ENCODE data around the gene SLC25A2.

The SLC25A2 gene

DNA sequence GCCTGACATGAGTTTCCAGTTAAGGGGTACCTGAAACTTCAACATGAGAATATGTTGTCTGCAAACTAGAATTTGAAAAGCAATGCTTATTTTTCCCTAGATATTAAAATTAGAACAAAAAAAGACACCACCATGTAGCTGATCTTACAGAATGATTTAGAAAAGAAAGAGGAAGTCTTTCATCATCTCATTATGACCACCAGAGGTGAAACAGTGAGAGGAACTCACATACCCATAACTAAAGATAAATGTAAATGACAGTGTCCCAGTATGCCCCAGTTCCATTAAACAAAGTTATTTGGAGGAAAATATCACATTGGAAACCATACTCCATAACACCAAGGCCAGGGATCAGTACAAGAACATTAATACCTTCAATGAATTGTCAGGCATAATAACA is 9.9 kb upstream of the SLC25A2 start:
- no peak for DNase-seq

DNA sequence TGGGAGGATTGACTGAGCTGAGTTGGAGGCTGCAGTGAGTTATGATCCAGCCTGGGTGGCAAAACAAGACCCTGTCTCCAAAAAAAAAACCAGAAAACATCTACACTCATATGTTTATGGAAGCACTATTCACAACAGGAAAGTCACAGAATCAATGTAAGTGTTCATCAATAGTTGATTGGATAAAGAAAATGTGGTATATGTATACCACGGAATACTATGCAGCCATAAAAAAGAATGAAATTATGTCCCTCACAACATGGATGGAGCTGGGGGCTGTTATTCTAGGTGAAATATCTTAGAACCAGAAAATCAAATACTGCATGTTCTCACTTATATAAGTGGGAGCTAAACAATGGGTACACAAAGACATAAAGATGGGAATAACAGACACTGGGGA is 2.8 kb upstream of the SLC25A2 start:
- no peak for DNase-seq

DNA sequence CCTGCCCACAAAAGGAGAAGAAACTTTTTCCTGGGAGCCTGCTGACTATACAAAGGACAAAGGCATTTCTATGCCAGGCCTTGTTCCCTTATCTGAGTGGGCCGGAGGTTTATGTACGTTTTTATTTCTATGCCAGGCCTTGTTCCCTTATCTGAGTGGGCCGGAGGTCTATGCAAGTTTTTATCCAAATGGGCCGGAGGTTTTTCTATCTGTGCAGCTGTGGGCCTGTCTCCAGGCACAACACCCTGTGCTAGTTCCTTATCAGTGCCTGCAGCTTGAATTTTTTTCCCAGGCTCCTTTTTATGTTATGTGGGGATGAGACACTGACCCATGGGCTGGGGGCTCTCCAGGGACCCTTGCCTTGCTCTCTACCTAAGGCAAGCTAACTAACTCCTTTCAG is 5.5 kb downstream of the SLC25A2 start:
- no peak for DNase-seq

DNA sequence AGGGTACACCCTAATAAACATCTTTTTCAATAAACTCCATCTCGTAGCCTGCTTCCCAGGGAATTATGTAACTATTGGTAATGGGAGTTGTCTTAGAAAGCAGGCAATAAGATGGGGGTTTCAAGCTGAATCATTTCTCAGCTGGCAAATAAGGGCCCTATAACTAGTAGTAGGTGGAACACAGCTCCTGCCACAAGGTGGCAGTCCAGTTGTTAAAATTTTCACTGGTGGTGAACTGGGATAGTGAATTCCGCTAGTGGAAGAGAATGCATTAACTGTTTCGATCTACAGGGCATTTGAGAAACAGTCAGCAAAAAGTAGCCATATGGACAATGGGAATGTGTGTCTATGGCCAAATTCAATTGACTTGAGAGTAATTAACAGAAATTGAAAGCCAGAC is 30.9 kb downstream of the SLC25A2 start:
- no peak for DNase-seq

DNA sequence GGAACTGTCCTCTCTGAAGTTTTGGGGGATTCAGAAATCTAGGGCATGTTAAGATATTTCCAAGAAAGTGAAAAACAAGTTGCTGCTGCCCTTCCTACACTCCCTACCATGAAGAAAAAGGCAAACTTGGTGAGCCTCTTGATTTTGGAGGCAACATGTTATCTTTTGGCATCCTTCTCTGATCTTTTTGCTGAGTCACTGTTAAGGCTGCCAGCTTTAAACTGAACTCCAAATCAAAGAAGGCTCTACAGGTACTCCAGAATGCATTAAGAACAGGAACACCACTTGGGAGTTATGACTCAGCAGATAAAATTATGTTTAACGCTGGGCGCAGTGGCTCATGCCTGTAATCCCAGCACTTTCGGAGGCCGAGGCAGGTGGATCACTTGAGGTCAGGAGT is 34.7 kb downstream of the SLC25A2 start:
- no peak for DNase-seq

DNA sequence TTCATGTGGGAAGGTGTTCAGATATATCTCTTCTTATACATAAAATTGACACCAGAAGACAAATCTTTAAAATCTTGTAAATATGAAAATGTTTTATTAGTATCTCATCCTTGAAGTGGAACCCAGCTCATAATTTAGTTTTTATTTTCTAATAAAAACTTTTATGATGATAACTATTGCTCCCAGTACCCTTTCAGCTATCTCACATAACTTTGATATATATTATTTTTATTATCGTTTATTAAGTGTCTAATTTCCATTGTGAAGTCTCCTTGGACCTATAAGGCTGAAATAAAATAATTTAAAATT is 42.7 kb downstream of the SLC25A2 start:
- DNase-seq: no peak

DNA sequence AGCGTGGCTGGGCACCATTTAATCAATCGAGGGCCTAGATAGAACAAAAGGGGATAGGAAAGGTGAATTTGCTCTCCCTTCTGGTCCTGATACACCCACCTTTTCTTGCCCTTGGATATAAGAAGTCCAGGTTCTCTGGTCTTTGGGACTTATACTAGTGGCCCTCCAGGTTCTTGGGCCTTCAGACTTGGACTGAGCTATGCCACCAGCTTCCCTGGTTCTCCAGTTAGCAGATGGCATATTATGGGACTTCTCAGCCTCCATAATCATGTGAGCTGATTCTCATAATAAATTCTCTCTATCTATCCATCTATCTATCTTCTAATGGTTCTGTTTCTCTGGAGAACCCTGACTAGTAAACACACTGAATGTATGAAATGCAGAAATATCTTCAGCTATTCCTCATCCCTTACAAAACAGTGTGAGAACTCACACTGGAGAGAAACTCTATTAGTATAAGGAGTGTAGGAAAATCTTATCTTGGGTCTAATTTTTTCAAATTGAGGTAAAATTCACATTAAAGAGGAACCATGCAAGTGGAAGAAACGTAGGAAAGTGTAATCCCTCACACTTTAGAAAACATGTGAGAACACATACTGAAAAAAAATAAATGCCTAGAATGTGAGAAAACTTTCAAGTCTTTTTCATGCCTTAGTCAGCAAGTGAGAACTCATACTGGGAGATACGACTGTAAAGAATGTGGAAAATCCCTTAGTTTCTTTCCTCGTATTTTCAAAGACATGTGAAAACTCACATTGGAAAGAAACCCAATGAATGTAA is 43.2 kb downstream of the SLC25A2 start:
- DNase-seq: no peak

DNA sequence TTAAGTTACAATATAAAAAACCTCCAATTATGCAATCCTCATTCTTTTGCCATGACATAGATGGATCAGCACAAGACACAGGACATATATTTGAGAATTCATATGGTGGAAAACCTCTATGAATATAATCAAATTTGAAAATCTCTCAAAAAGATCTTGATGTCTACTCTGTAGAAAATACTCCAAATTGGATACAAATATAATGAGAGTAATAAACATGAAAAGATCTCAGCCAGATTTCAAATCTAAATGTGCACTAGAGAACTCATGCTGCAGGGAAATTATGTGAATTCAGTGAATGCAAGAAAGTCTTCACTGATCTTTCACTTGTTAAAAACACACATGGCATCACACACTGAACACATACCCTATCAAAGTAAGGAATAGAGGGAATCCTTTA is 44.9 kb downstream of the SLC25A2 start:
- DNase-seq: no peak

DNA sequence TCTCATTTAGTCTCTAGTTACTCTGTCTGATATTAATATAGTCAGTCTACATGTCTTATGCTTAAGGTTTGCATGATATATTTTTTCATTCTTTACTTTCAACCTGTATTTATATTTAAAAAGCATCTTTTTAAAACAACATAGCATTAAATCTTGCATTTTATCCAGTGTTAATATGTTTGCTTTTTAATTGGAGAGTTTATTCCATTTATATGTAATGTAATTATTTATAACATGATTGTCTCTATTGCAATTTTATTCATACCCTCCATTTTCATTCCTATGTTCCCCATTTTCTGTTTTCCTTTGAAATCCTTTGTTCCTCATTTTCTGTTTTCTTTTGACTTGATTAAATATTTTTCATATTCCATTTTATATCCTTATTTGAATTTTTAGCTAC is 45.4 kb downstream of the SLC25A2 start:
- no peak for DNase-seq

Data from activated CD8-positive, alpha-beta memory T cell treated with anti-CD3 and anti-CD28 coated beads, Interleukin-2, amount 50 U/mL, for 48 hours (primary cell).